NB4 (cell line): Measurements from ENCODE around the gene CNTN5.

Source experiments
- DNase-seq: peaks from one replicate; pipeline ENCODE4 v3.0.0; 2010; ENCODE audit warnings: low read depth
- H3K4me3 ChIP-seq: one replicate; pipeline ENCODE4 v1.5.1; 2011; ENCODE audit warnings: mild to moderate bottlenecking, low read depth, low read length, moderate library complexity
- MYC ChIP-seq: IDR thresholded peaks from 2 replicates; pipeline ENCODE4 v1.6.1; 2011; ENCODE audit warnings: low read depth, low read length
- POLR2A ChIP-seq: IDR thresholded peaks from 2 replicates; pipeline ENCODE4 v1.6.1; 2011; ENCODE audit warnings: mild to moderate bottlenecking; ENCODE audit not compliant: insufficient read length; ENCODE audit errors: extremely low read depth
- TF ChIP-seq, protein P1 (sequence below): IDR thresholded peaks from one replicate; pipeline ENCODE4 v1.5.1; 2012; ENCODE audit warnings: low read depth, low read length
- TF ChIP-seq, protein P2 (sequence below): IDR thresholded peaks from 2 replicates; pipeline ENCODE4 v1.6.1; 2011; ENCODE audit warnings: low read depth, low read length

CNTN5 gene

DNA sequence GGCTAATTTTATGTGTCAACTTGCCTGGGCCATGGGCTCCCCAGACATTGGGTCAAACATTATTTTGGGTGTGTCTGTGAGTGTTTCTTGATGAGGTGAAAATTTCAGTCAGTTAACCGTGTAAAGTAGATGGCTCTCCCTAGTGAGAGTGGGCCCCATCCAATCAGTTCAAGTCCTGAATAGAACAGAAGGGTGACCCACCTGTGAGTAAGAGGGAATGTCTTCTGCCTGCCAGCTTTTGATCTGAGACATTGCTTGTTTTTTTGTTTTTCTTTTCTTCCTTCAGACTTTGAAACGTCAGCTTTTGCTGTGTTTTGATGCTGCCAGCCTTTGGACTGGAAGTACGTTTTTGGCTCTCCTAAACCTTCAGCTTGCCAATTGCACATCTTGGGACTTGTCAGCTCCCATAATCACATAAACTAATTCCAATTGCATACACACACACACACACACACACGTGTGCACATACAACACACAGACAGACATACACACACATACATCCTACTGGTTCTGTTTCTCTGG, 300.1 kb downstream of the CNTN5 start:
- no peak overlapping the region for H3K4me3 ChIP-seq
- TF ChIP-seq POLR2A (no peak), MYC (no peak)
- TF ChIP-seq, protein P1, sequence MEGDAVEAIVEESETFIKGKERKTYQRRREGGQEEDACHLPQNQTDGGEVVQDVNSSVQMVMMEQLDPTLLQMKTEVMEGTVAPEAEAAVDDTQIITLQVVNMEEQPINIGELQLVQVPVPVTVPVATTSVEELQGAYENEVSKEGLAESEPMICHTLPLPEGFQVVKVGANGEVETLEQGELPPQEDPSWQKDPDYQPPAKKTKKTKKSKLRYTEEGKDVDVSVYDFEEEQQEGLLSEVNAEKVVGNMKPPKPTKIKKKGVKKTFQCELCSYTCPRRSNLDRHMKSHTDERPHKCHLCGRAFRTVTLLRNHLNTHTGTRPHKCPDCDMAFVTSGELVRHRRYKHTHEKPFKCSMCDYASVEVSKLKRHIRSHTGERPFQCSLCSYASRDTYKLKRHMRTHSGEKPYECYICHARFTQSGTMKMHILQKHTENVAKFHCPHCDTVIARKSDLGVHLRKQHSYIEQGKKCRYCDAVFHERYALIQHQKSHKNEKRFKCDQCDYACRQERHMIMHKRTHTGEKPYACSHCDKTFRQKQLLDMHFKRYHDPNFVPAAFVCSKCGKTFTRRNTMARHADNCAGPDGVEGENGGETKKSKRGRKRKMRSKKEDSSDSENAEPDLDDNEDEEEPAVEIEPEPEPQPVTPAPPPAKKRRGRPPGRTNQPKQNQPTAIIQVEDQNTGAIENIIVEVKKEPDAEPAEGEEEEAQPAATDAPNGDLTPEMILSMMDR = no peak
- TF ChIP-seq, protein P2, sequence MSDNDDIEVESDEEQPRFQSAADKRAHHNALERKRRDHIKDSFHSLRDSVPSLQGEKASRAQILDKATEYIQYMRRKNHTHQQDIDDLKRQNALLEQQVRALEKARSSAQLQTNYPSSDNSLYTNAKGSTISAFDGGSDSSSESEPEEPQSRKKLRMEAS = no peak
- DNase-seq = no peak

DNA sequence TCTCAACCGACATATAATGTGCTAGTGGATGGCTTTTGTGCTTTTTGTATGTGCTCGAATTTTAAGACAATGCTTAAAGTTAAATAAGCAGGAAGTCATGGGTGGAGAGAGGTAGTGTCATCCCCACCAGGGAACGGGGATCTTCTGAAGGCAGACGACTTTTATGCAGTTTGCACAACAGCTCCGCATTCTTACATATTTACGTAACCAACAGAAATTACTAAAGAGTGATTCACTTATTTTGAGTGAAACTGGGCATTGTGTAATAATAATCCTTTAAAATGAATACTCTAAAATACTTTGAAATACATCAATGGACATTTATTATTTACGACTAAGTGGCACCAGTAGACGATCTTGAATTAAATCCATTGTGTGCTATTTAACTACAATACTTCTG, 305.1 kb downstream of the CNTN5 start:
- TF ChIP-seq, protein P1 = no peak
- TF ChIP-seq, protein P2 = no peak
- TF ChIP-seq MYC = no peak
- no peak for TF ChIP-seq POLR2A
- H3K4me3 ChIP-seq = no peak overlapping the region
- peak; percentile 49 for DNase-seq

DNA sequence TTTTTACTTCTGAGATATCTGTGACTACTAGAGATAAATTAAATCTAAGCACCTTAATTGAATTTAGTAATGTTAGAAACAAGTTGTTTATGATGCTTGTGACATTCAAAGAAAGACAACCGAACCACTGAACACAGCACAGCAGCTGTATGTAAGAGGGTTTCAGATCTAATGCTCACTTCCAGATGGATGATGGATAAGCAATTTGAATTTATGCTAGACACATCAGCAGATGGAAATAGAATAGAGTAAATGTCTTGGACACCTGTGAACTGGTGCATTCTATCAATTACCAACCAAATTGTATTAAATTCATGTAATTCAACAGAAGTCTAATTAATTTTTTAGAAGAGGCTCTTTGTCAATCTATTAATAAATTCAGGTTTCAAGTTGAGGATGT, 306.3 kb downstream of the CNTN5 start:
- no peak overlapping the region for H3K4me3 ChIP-seq
- TF ChIP-seq, protein P1 = no peak
- TF ChIP-seq, protein P2 = no peak
- TF ChIP-seq MYC = no peak
- no peak for TF ChIP-seq POLR2A
- DNase-seq = no peak

DNA sequence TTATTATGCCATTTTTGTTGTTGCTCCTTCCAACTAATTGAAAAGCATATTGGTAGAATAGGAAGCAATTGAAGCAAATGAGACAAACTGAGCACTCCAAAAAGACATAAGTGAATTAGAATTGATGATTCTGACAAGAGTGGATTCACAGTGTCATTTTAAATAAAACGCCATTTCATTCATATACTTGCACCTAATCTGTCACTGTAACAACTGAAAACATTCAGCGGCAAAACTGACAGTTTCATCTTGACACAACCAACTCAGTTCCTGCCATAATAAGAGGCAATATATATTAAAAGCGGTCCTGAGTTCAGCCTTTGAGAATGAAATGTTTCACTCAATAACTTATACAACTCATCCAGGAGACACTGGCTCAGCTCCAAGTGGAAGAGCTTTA, 306.8 kb downstream of the CNTN5 start:
- TF ChIP-seq, protein P2 = no peak
- TF ChIP-seq POLR2A = no peak
- no peak for TF ChIP-seq MYC
- TF ChIP-seq, protein P1 = no peak
- no peak for DNase-seq
- H3K4me3 ChIP-seq = no peak overlapping the region

DNA sequence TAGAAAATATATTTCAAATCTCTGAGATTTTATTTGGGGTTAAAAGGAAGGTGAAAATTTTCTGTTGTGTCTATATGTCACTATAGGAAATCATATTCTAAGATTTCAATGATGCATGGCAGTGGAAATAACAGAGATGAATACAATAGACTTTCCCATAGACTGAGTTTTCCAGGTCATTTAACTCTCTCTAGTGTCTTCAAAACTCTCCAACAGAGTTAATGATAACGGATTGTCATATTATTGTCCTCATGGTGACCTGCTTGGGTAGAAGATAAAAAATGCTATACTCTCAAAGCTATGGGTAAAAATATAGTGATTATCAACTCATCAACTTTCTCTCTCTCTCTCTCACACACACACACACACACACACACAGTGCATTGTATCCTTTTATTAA, 312.9 kb downstream of the CNTN5 start:
- TF ChIP-seq POLR2A (no peak), MYC (no peak)
- TF ChIP-seq, protein P1 = no peak
- TF ChIP-seq, protein P2 = no peak
- no peak for DNase-seq
- no peak overlapping the region for H3K4me3 ChIP-seq

DNA sequence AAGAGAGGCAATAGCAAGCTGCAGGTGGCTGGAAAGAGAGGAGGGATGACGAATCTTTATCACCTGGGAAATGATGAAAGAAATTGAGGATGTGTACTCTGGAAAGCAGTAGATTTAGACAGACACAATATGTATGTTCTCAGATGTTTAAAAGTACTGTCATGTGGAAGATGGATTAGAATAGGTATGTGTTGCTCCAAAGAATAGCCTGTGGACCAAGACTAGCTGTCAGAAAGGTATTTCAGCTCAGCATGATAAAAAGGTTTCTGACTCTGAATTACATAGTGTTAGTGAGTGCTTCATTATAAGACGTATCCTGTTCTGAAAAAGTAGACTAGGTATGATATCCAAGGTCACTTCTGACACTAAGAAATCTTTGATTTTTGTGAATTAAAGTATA, 322.4 kb downstream of the CNTN5 start:
- TF ChIP-seq MYC = no peak
- TF ChIP-seq, protein P2 = no peak
- TF ChIP-seq POLR2A = no peak
- TF ChIP-seq, protein P1 = no peak
- DNase-seq = no peak

More for the DNA sequence above, 322.4 kb downstream of the CNTN5 start:
- H3K4me3 ChIP-seq = no peak overlapping the region
